HG02943 (cell line): ENCODE results near the gene MT2A.

Experiments used
- ATAC-seq: cut with Tn5 transposase; IDR thresholded peaks from one replicate; pipeline ENCODE4 v1.9.1; 2021; ENCODE audit warnings: mild to moderate bottlenecking, low read depth, moderate library complexity; ENCODE audit not compliant: unreplicated experiment

MT2A gene

DNA sequence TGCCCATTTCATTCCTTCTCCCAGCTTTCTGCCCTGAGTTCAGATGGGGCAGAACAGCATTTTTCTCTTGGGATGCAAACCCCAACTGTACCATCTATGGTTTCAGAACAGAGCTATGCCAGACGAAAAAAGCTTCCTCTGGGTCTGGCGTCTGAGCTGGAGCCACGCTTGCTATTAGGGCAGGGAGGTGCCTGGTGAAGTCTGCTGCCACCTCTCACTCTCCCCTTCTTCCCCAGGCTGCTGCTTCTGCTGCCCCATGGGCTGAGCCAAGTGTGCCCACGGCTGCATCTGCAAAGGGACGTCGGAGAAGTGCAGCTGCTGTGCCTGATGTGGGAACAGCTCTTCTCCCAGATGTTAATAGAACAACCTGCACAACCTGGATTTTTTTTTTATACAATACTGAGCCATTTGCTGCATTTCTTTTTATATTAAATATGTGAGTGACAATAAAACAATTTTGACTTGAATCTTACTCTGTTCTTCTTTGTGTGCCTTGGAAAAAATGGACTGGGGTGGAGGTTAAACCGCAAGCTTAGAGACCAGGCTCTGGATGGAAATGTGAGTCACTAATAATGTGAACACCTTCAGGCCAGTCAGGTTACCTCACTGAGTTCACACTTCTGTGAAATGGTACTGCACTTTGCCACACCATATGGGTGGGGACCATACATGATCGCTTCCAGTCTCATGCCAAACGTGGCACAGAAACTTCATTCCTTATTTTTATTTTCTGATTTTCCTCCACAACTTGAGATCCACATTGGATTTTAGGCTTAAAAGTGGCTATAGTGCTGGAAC is 28.4 kb downstream of the MT2A start:
- no peak for ATAC-seq

DNA sequence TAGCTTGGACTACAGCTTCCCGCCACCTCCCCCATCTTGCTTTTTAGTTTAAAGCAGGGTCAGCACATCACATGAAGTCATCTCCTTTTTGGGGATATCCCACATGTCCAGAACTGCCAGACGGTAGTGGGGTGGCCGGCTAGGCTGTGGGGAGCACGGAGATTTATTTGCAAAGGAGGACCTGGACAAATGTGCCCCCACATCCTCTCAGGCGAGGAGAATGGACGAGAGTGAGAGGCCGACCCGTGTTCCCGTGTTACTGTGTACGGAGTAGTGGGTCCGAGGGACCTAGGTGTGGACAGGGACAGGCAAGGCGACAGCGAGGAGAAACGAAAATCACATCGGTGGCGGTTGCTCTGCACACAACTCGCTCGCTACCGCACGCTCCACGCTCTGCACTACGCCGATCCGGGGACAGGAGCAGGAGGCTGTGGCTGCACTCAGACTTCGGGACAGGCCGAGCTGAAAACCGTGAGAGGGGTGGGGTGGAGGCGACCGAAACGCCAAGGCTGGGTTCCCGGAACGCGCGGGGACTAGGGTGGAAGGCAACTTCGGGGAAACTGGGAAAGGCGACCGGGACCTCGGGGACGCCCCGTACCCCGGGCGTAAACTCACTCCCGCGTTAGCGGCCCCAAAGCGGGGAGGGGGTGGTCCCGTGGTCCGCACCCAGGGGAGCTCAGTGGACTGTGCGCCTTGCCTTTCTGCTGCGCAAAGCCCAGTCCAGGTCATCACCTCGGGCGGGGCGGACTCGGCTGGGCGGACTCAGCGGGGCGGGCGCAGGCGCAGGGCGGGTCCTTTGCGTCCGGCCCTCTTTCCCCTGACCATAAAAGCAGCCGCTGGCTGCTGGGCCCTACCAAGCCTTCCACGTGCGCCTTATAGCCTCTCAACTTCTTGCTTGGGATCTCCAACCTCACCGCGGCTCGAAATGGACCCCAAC is 29.7 kb downstream of the MT2A start, which contains the start of gene MT1A:
TSS of gene MT1A (plus strand) at position 853 of the 937 bp plus-strand sequence. CDS start at position 926, 73 bp downstream.
- no peak for ATAC-seq

DNA sequence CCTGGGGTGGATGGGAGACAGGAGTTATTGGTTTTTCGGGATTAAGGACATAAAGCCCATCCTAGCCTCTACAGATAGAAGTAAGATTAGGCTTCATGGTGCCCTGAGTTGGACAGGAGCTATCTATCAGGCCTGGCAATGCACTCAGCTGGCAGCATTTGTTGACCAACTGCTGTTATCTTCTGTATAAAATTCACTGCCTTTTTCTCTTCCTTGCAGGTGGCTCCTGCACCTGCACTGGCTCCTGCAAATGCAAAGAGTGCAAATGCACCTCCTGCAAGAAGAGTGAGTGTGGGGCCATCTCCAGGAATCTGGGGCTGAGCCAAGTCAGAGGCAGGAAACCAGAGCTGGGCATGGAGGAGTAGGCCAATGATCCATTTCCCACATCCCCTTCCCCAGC is 30.7 kb downstream of the MT2A start:
- no peak for ATAC-seq

DNA sequence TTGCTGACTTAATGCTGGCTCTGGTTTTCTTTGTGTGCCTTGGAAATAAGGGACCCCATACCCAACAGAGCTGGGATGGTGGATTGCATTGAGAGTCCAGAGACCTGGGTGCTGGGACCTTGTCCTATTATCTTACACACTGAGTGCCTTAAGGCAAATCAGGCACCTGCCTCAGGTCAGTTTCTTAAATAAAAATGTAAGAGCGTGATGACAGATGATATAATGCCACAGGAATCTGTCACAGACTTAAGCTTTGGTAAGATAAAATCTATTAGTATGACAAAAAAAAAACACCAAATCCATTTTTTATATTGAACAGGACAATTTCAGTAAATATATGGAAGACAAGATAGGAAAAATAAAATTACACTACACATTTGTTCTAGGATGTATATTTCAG is 31.7 kb downstream of the MT2A start:
- no peak for ATAC-seq

DNA sequence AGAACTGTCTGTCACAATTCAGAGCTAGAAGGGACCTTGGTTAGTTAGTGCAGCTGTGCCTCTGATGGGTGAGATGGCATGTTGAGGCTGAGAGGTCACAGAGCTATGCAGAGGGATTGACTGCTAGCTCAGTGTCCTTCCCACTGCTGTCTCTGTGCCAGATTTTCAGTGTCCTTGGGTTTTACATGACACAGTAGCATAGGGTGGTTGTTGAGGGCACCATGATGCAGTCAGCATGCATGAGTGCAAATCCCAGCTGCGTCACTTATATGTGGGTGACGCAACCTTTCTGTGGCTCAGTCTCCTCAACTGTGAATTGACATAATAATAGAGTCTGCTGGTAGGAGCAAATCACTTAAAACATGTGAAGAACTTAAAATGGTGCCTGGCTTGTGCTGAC is 32.8 kb downstream of the MT2A start:
- ATAC-seq = no peak

DNA sequence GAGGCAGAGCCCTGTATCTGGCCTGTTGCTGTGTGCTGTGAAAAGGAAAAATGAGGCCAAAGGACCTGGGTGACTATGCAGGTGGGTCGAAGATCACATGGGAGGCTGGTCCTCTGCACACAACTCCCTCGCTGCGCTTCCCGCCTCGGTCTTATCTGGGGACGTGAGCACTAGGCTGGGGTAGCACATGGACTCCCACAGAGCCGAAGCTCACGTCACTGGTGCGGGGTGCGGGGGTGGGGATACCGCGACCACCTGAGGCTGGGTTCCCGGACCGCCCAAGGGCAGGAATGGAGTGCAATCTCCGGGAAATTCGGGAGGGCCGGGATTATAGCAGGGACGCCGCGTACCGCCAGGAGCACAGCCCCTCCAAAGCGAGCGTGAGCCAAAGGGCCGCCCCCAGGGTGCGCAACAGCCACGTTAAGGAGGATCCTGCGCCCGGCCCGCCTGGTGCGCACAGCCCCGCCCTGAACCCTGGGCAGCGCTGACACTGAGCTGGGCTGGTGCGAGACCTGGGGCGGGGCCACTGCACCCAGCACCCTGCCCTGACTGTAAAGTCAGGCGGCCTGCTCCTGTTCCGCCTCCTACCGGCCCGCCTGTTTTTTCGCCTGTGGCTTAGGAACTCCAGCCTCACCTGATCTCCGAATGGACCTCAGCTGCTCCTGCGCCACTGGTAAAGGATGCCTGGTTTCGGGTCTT is 34.8 kb downstream of the MT2A start:
- no peak for ATAC-seq

DNA sequence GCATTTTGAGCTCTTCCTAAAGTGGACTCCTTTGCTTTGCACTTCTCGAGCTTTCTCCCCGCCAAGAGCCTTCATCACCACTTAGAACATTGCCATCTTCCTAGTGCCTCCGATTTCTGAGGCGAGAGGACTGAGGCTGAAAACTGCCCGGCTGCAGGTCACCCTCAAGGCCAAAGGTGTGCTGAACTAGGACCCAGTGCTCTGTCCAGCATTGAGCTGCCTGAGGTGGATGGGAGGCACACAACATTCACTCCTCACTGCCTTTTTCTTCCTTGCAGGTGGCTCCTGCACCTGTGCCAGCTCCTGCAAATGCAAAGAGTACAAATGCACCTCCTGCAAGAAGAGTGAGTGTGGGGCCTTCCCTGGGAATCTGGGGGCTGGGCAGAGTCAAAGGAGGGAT is 35.4 kb downstream of the MT2A start:
- no peak for ATAC-seq

DNA sequence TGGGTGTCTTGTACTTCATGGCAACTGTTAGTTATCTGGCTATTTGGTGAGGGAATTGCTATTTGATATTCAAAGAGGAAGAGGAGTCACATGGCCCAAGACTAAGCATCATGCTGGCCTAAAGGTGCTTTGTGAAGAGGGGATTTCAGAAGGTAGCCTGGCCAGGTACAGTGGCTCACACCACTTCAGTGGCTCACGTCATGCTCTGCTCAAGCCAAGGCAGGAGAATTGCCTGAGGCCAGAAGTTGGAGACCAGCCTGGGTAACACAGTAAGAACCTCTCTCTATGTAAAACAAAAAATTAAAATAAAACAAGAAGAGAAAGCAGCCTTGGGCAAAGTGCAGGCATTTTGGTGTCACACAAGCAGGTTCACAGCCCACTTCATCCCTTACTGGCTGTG is 36.9 kb downstream of the MT2A start:
- no peak for ATAC-seq

DNA sequence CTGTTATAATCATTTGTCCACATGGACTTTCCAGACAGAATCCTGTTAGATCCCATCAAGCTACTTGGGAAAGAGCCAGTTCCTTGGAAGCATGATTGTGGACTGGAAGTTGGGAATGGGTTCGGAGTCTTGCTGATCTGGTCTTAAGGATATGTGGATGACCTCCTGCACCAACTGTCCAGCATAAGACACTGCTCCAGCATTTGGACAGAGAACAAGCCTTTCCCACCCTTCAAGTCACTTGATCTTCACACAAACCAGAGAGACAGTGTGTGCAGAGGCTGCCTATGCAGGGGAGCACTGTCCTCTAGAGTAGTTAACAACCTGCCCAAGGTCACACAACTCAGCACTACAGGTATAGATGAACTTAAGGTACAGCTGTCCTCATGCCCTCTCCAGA is 37.5 kb downstream of the MT2A start:
- ATAC-seq = no peak

DNA sequence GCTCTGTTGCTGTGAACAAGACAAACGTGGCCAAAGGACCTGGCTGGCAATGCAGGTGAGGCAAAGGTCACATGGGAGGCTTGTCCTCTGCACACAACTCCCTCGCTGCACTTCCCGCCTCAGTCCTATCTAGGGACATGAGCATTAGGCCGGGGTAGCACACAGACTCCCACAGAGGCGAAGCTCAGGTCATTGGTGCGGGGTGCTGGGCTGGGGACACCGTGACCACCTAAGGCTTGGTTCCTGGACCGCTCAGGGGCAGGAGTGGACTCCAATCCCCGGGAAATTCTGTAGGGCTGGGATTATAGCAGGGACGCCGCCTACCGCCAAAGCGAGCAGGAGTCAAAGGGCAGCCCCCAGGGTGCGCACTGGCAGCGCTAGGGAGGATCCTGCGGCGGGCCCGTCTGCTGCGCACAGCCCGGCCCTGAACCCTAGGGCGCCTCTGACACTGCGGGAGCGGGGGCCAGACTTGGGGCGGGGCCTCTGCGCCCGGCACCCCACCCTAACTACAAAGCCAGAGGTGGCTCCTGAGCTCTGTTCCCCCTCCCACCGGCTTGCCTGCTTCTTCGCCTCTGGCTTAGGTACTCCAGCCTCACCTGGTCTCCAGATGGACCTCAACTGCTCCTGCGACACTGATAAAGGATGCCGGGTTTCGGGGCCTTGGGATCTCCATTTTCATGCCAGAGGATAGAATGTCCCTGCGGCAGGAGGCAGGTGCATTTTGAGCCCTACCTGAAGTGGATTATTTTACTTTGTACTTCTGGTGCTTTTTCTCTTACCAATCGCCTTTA is 39.5 kb downstream of the MT2A start:
- ATAC-seq = no peak

DNA sequence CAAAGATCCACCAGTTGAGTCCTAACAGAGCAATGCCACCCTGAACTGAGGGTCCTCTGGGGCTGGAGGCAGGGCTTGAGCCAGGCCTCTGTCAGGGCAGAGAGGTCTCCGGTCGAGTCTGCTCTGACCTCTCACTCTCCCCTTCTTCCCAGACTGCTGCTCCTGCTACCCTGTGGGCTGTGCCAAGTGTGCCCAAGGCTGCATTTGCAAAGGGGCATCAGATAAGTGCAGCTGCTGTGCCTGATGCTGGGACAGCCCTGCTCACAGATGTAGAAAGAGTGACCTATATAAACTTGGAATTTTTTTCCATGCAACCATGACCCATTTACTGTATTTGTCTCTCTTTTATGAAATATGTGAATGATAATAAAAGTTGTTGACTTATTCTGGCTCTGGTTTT is 40.9 kb downstream of the MT2A start:
- no peak for ATAC-seq

DNA sequence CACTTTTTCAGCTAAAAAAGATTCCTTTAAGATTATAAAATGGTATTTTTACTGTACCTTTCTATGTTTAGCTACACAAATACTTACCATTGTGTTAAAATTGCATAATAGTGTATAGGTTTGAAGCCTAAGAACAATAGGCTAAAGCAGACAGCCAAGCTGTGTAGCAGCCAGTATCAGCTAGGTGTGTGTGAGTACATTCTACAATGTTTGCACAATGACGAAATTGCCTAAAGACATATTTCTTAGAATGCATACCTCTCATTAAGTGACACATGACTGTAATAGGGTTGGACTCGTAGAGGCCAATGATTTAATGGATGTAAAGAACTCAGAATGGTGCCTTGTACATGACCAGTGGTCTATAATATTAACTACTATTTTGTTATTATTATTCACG is 41.4 kb downstream of the MT2A start:
- no peak for ATAC-seq

DNA sequence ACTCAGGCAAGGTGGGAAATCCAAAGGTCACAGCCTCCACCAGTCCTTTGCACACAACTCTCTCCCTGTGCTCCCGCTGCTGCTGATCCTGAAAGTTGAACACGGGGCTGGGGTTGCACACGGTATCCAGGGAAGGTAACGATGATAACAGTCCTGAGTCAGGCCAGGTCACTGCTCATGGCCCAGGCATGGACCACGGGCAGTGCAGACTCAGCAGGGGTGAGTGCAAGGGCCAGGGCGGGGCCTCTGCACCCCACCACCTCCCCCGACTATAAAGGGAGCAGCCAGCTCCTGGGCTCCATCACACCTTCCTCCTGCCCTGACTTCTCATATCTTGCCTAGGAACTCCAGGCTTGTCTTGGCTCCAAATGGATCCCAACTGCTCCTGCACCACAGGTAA is 43.2 kb downstream of the MT2A start, which contains the start of gene MT1B:
TSS of gene MT1B (plus strand) at position 301 of the 400 bp plus-strand sequence. CDS start at position 369, 68 bp downstream.
- ATAC-seq = no peak

DNA sequence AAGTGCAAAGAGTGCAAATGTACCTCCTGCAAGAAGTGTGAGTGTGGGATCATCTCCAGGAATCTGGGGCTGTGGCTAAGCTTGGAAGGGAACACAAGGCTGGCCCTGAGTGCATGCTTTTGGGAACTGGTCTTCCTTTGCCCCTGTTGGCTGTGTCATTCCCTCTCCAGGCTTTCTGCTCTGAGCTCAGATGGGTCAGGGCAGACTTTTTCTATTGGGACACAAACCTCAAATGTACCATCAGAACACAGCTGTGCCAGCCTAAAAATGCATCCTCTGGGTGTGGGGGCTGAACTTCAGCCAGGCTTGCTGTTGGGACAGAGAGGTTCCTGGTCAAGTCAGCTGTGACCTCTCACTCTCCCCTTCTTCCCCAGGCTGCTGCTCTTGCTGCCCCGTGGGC is 44.2 kb downstream of the MT2A start:
- no peak for ATAC-seq

DNA sequence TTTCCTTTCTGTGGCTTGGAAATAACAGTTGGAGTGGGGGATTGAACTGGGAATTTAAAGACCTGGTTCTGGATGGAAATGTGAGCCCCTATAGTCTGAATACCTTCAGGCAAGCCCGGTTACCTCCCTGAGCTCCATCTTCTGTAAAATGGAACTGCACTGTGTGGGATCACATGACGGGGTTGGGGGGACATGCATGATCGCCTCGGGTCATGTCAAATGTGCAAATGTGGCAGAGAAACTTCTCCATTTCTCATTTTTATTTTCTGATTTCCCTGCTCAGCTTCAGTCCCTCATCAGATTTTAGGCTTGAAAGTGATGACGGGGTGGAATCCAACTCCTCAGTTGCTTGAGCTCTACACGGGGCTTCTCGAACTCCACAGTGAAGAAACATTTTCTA is 44.8 kb downstream of the MT2A start:
- no peak for ATAC-seq

DNA sequence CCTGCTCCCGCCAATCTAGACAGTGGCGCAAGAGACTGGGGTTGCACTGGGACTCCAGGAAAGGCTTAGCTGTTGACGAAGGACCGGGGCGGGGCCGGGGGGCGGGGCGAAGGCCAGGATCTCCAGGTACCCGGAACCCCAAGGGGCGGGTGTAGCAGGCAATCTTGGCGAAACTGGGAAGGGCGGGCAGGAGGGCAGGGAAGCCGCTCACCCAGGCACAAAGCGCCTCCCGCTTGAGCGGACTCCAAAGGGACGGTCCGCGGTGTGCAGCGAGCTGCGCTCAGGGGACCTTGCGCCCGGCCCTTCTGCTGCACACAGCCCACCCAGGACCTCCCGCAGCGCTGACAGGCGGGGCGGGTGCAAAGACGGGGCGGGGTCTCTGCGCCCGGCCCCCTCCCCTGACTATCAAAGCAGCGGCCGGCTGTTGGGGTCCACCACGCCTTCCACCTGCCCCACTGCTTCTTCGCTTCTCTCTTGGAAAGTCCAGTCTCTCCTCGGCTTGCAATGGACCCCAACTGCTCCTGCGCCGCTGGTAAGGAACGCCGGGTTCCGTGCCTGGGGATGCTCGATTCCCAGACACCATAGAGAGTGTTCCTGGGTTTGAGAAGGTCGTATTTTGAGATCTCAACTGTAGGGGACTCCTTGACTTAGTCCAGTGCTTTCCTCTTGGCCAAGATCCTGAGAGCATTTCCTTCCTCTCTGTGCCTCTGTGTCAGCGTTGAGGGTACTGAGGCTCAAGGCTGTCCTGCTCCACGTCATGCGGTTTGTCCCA is 49.4 kb downstream of the MT2A start, which contains the start of gene MT1F:
TSS of gene MT1F (plus strand) at position 405 of the 772 bp plus-strand sequence. CDS start at position 505, 100 bp downstream.
- ATAC-seq = no peak

DNA sequence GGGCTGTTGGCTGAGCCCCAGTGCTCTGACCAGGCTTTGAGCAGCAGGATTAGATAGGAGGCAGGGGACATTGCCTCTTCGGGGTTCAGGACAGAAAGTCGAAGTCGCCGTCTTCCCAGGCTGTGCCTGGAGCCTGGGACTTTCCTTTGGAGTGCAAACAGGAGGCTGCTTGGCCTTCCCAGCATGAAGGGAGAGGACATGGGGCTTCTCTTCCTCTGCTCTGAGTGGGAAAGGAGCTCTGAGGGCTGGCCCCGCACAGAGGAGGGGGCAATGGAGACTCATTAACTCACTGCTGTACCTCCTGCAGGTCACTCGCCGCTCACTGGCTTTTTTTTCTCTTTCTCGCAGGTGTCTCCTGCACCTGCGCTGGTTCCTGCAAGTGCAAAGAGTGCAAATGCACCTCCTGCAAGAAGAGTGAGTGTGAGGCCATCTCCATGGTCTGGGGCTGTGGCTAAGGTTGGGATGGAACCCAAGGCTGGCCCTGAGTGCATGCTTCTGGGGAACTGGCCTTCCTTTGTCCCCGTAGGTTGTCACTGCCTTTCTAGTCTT is 50.0 kb downstream of the MT2A start:
- no peak for ATAC-seq
